Measurements from ENCODE around the gene LRRTM4.

LRRTM4 gene

DNA sequence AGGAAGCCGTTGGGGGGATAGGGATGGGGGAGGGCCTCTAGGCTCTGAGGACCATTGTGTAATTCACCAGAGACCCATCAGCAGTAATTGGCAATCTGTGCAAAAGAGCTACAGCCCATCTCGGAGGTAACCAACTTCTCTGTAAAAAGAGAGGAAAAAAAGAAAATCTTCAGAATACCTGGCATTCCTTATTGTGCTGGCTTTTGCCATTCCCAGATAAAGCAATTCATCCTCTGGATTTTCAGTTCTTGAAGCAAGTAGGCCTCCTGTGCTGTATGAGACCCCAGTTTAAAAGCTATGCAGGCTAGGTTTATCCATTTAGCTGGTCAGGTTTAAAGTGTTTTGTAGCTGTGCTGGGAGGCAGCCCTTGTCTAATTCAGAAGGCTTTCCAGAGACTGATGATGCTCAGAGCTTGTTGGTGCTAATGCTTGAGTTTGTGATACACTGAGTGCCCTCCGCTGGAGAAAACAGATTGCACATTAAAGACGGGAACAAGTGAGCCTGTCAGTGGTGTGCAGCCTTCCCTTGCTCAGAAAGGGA, at the start of gene LRRTM4:
LRRTM4 (minus strand) TSS at position 446 of the 540 bp plus-strand sequence.
- DNase-seq: peak; percentile 1

DNA sequence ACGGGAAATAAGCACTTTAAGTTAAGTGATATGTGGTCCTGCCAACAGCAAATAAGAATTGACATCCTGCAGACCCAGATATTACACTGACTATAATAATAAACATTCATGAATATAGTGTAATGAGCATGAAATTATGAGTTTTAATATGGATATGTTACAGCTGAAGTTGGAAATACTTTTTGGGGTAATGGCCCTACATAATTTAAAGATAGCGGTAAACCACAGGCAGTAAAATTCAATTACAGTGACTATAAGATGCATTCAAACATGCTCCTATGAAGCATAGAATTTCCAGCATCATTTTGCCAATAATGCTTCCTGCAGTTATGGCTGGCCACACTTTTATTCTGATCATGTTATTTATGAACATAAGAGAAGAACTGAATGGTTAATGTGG, 49.4 kb upstream of the LRRTM4 start:
- DNase-seq: no peak

DNA sequence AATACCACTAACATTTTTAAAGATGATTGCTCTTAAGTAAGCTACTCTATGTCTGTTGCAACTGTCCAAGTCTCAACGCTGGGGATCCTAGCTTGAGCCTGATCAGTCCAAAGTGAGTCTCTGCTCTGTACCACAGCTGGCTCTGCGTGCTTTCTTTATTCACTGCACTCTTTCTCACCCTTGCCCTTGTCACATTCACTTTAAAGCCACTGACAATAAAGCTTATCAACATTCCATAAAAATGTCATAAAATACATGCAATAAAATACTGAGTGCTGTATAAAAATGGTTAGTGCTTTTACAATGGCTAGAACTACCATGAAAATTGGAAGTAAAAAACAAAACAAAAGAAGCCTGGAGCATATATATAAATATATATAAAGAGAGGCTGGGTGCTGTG, 45.5 kb upstream of the LRRTM4 start:
- DNase-seq: no peak

DNA sequence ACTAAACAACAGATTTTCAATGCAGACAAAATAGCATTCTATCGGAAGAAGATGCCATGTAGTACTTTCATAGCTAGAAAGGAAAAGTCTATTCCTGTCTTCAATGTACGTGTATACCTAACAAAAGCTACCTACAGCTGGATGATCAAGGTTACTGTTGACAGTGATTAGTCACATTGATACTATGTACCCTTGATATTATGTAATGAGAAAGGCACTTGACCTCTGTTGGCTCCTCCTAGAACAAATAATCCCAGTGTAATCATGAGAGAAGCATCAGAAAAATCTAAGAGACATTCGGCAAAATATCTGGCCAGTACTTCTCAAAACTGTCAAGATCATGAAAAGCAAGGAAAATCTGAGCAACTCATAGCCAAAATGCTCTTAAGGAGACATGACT, 44.4 kb upstream of the LRRTM4 start:
- DNase-seq: no peak

DNA sequence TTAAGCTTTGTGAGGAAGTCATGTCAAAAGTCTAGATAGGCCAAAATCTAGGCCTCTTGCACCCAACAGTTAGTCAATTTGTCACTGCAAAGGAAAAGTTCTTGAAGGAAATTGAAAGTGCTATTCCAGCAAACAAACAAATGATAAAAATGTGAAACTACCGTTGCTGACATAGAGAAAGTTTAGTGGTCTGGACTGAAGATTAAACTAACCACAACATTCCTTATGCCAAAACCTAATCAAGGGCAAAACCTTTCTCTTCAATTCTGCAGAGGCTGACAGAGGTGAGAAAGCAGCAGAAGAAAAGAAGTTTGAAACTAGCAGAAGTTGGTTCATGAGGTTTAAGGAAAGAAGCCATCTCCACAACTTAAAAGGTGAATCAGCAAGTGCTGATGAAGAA, 44.0 kb upstream of the LRRTM4 start:
- no peak for DNase-seq

DNA sequence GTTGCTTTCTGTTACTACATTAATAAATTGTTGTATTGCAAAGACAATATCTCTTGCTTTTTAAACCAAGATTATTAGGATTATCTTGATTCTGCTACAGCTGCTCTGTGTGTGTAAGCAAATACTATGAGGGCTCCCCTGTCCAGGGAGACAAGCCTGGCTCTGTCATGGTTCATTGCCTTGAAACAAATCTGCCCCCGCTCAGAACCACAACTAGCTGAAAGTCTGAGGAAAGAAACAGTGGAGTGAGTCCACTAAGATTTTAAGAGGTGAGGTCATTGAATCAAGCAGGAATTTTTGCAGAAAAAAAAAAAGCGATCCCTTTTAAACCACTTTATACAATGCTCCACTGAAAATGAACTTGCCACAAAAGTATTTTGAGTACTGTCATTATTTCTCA, 30.8 kb upstream of the LRRTM4 start:
- no peak for DNase-seq

DNA sequence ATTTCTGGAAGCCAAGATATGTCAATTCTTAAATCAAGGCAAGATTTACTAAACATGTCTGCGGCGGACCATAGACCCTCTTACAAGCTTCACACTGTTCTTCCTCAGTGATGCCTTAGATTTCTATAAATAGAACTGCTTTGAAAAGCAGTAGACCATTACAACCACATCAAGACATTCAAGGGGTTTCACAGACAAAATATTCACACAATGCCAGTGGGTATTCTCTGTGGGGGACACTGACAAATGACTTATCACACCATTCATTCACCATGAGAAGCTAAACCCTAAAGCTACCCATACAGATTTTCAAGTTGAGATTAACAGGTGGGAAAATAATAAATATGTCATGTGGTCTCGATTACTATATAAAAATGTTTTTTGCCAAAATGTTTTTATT, 15.9 kb upstream of the LRRTM4 start:
- no peak for DNase-seq

DNA sequence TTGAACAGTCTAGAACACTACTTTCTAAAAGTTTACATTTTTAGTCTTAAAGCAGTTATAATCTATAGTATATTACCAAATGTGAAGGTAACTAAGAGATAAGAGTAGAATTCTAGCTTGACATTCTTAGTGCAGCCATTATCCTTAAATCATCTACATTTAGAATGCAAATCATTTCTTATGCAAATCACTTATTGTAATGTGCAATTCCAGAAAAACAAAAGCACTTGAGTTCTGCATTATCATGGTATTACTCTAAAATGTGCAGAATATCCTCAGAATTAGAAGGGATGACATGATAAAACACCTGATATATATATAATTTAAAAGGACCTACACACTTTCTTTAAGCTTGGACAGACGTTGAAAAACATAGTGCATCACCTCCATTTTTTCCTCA, 712 bp upstream of the LRRTM4 start:
- DNase-seq: no peak

DNA sequence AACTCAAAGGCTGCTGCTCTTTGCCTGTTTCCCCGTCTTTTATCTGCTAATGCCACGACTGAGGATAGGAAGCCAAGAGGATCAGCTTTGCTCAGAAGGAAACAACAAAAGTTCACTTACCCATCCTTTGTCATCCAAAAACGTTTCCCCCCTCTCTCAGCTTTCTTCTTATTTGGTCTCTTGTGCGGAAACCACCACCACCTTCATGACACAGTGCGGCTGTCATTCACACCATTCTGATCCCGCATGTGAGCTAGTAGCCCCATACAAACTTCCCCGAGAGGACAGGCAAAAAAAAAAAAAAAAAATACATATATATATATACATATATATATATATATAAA, 656 bp downstream of the LRRTM4 start:
- DNase-seq: no peak

DNA sequence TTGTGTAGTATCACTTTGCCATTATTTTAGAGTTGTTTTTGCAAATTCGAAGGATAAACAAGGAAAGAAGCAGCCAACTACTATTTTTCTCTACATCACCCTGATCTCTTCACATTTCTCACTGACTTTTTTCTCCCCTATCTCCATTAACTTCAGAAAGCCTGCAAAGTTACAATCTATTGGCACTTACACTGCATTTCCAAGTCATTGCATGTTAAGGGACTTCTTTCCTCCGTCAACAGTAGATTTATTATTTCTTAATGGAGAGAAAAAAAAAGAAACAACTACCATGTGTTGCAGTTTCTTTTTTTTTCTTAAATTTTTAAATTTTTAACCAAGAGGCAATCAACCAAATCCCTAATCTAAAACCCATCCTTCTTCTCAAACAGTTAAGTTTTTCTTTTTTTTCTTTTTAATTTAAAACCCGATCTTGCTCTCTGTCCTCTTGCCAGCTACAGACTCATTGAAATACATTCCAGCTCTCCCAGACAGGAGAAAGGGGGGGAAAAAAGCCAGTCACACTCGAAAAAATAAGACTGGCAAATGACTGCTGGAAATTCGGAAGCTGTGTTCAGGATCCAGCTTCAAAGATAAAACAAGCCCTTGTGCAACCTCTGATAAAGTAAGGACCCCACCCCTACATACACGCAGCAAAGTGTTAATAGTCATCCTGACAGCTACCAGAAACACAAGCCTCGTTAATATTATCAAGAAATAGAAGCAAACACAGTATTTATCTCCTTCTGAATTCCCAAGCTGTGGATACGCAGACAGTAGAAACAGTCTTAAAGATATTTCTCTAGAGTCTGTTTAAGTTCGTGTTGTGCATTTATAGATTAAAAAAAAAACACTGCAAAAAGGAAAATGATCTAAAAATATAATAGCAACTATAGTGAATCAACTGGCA, 1.3 kb downstream of the LRRTM4 start:
- DNase-seq: peak; percentile 1

DNA sequence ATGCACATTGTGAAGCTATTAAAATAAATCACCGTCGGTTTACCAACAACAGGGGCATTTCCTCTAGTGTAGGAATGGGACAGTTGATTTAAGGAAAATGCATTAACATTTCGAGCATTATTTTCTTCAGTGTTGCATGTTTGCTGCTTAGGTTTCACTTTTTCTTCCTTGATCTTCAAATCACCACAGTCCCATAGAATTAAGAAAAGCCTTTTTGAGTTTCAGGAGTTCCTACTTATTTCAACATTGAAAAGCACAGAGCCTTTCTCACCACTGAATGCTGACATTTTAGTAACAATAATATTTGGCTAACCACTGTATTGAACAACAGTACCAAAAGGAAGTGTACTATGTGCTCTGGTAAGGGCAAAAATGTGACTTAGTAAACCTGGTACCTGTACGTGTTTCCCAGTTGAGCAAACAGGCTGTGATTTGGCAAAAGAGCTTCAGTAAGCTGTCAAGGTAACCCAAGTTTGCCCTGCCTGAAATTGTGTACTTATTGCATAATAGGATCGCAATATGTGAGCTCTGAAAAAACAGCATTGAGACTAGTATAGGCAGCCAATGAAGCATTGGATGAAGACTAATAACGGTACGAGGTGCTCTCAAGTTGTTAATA, 2.2 kb downstream of the LRRTM4 start:
- no peak for DNase-seq

DNA sequence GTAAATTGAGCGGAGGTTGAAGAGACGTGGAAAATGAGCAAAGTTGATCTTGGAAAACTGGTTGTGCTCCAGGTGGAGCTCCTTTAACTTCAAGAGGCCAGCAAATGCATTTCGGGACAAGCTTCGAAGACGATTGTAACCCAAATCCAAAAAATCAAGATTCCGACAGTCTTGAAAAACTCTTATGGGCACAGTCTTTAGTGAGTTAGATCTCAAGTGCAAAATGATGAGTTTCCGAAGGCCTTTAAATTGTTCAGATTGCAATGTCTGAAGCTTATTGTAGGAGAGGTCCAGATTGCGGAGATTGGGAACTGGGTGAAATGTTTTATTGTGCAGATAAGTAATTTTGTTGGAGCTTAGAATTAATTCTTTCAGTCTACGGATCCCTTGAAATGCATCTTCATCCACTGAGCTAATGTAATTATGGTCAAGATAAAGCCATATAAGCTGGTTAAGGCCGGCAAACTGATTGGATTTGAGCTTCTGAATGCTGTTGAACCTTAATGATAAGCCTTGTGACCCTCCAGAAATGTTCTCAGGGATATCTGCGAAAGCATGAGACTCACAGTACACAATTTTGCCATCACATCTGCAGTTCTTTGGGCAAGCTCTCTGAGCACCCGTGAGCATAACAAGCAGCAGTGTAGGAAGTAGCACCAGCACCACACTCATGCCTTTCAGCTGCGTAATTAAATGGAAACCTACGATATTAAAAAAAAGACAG, 2.9 kb downstream of the LRRTM4 start:
- no peak for DNase-seq

DNA sequence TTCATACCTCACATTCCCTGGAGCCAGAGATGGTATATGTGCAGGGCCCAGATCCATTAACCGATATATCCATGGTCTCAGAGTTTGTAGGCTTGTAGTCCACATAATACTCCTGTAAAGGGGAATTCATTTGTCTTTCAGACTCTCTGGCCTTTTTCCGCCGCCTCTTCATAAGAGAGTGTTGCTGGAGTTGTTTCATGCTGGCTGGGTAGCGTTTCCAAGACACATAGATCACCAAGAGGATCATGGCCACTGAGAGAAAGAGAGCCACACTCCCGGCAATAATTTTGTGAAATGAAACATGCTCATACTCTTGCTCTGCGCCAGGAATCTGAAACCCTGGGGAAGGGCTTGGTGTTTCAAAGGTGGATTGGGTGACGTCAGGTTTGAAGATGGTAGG, 3.9 kb downstream of the LRRTM4 start:
- no peak for DNase-seq

DNA sequence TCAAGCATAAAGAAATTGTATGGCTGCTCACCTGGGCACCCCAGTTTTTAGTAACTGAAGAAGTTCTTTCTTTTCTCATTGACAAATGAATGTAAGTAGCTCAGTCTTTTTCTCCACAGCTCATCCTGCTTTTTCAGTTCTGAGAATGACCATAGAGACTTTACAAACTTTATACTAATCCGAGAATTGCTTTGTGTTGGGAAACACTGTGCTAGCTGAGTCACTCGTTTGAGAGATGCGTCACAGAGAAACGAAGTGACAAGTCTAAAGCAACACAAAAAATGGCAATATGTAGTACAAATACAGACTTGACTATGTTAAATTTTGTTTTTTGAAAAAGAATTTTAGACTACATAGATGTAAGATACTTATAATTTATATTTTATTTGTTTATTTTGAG, 9.0 kb downstream of the LRRTM4 start:
- DNase-seq: no peak

DNA sequence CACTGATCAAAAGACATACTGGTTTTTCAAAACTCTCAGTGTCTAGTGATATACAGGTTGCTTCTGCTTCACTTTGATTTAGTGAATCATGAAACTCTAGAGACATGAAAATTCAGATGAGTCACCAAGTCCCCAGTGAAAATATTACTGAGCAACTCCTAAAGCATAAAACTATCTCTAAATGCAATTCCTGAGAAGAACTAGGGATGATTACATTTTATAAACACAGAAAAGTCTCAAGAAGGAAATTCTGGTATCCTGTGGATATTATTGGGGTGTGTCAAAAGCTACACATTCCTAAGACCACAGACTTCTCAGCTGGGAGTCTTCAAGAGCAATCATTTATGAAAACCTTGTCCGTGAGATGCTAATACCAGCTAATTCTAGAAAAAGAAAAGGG, 9.7 kb downstream of the LRRTM4 start:
- DNase-seq: no peak

DNA sequence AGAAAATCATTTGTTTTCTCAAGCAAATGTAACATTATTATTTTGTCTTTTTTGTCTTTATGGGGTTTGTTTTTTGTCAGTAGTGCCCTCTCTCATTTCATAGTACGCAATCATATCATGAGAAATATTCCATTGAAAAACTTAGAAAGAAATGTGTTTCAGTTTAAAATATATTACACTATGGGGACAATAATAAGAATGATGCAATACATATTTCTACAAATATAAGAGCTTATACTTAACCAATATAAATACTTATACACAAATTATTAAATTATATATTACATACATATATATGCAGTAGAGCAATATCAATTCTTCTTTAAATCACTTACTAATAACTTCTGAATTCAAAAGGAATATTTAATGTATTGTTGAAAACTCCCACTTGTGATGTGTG, 13.7 kb downstream of the LRRTM4 start:
- no peak for DNase-seq

DNA sequence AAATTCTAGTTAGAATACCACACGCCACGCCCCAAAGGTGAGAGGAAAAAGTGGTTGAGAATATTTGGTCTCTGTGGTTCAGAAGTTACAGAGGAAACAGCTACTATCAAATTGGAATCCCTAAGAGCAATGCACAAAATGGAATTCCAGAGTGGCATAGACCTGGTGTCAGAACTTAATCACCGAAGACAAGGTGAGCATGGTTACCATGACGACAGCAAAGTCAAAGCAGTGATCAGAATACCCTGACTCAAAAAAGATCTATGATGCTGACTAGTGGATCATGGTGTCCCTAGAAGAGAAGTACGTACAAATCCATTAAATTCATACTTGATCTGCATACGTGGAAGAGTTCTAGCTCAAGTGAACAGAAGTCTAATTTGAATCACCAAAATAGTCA, 14.5 kb downstream of the LRRTM4 start:
- no peak for DNase-seq

DNA sequence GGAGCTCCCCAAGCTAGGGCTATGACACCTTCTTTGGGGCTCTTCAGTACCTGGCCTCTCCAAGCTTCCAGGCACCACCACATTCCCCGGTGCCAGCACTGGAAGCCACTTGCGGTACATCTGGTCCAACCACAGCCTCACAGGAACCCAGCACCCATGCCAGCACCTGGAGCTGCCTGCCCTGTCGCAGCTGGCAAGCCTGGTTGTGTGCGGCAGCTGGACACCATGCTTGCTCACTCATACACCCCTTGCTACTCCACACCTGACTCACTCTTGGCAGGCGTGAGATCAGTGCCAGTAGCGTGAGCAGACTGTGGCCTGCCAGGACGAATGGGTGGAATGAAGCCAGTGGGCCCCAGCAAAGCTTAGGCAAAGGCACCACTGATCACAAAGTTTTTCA, 34.0 kb downstream of the LRRTM4 start:
- DNase-seq: no peak

DNA sequence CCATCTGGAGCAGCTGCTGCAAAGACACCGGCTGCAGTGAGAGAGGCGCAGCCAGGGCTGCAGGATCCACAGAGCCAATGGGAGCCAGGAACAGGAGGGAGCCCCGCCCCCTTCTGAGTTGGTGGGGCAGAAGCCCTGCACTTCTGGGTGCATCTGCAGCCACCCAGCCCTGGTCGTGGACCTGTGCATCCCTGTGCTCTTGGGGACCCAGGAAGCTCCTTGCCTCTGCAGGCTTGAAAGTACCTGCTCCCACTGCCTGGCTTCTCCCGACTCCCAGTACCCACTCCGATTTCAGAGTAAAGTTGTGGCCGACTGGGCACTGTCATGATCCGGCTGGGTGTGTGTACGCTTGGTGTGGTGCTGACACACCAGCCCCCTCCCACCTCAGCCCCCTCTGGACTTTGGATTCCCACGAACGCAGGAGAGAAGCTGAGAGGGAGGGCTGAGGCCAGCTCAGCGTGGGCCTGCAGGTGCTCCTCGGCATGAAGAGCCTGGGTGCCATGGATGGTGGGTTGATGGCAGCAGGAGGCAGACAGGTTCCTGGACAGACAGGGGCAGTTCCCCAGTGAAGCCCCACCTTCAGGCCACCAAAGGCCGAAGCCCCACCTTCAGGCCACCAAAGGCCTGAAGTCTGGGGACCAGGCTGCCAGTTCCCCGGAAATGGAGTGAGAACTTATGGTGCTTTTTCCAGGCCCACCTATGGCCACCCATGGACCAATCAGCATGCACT, 34.9 kb downstream of the LRRTM4 start:
- no peak for DNase-seq

DNA sequence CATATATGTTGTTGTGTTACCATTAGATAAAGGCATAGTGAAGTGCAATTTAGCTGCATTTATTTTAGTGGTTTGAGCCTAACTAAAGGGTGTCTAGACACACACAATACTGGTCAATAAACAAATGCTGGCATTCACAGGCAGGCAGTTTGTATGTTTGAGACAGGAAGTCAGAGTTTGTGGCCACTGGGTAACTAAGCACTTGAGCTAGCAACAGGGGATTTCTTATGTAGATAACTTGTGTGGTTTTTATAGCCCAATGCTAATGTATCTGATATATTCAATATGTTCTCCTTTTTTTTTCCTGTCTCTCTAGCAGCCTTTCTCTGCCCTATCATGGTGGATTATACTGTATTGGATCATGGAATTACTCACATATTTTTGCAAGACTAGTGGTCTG, 38.1 kb downstream of the LRRTM4 start:
- DNase-seq: peak; percentile 38

DNA sequence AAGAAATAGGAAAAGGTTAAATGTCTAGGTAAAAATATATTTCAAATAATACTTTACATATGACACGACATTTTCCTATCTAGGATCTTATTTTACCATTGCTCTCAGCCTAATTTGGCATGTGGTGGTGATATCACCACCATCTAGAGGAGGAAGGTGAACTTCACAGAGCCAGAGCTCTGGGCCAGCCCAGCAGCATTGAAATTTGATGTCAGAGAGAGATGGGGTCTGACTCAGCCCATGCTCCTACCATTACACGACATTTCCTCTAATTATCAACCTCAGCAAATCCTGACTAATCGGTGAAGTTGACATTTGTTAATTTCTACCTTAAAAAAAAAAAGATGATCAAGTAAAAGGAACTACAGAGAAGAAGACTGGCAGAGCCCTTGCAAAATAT, 42.3 kb downstream of the LRRTM4 start:
- DNase-seq: no peak

DNA sequence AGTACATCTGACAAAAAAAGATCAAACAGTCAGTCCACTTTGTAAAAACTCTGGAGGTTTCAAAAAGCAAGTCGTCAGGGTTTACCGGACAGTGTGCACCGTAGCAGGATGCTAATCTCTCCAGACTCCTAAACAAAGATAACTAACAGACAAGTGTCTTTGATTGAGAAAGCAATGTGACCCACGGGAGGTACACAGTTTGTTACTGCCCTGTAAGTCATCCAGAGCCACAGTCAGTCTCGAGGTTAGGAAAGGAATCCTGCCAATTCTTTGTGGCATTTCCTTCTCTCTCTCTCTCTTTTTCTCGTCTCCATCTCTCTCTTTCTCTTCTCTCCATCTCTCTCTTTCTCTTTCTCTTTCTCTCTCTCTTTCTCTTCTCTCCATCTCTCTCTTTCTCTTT, 42.8 kb downstream of the LRRTM4 start:
- DNase-seq: no peak

DNA sequence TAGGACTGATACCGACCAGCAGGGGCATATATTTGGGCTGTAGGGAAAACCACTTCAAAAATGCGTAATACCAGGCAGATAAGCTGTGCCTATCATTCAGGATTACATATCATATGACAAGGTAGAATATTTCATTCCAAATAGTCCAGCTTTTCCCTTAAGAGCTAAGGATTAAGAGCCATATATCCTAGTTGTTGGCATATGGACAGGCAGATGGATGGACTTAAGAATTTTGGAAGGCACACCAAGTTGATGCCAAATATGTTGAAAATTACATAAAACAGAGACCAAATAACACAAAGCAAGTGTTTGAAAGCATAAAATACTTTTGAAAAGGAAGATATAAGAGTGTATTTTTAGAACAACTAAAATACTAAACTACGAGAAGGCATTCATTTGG, 52.1 kb downstream of the LRRTM4 start:
- no peak for DNase-seq

Data from hematopoietic multipotent progenitor cell treated with erythropoietin and hydrocortisone succinate and interleukin-3 and kit ligand, for 6 days (in vitro differentiated cells).